ENCODE results near the gene DNAAF5. TPM values are rescaled to one million over a fixed set of nuclear protein-coding genes. Genes with fewer than 3 reads are reported as not detected.
A peak's percentile ranks its signal among the peaks of the same experiment; 100 is the strongest.

Gene DNAAF5
- total and polyA plus RNA-seq, 9 of the 15 experiments (the other 6 are each of a cell fraction or from before 2014, with no cell fraction given) = 3.1 to 69.7 (median 19.1) TPM

DNA sequence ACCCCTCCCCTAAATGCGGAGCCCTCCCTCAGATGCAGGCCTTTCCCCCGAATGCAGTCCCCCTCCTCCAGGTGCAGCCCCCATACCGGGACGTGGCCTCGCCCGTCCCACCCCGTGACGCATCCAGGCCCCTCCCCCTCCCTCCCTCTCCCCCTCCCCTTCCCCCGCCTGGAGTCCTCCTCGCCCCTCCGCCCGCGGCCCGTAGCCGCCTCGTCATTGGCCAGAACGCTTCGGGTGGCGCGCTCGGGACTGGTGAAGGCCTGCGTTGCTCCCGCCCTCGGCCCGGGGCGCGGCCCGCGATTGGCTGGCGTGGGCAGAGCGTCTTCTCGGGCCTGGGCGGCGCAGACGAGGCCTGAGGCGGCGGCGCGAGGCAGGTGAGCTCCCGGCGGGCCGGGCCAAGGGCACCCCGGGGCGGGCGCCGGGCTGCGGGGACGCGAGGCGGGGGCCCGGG lies 89.8 kb downstream of the DNAAF5 start (continued):
- TF ChIP-seq, protein P1, sequence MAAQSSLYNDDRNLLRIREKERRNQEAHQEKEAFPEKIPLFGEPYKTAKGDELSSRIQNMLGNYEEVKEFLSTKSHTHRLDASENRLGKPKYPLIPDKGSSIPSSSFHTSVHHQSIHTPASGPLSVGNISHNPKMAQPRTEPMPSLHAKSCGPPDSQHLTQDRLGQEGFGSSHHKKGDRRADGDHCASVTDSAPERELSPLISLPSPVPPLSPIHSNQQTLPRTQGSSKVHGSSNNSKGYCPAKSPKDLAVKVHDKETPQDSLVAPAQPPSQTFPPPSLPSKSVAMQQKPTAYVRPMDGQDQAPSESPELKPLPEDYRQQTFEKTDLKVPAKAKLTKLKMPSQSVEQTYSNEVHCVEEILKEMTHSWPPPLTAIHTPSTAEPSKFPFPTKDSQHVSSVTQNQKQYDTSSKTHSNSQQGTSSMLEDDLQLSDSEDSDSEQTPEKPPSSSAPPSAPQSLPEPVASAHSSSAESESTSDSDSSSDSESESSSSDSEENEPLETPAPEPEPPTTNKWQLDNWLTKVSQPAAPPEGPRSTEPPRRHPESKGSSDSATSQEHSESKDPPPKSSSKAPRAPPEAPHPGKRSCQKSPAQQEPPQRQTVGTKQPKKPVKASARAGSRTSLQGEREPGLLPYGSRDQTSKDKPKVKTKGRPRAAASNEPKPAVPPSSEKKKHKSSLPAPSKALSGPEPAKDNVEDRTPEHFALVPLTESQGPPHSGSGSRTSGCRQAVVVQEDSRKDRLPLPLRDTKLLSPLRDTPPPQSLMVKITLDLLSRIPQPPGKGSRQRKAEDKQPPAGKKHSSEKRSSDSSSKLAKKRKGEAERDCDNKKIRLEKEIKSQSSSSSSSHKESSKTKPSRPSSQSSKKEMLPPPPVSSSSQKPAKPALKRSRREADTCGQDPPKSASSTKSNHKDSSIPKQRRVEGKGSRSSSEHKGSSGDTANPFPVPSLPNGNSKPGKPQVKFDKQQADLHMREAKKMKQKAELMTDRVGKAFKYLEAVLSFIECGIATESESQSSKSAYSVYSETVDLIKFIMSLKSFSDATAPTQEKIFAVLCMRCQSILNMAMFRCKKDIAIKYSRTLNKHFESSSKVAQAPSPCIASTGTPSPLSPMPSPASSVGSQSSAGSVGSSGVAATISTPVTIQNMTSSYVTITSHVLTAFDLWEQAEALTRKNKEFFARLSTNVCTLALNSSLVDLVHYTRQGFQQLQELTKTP (IDR thresholded peaks at IDR 0.05; ENCODE audit: low read depth in 1 of 2, partially characterized antibody in 2 of 2) = no peak
- TF ChIP-seq PURB (CRISPR knock-in tag; IDR thresholded peaks at IDR 0.05; ENCODE audit: low read depth) (no peak), MYC (IDR thresholded peaks at IDR 0.05; ENCODE audit: low read depth, low read length) (peak; percentile 27), MYC (CRISPR knock-in tag; IDR thresholded peaks at IDR 0.05; ENCODE audit: borderline replicate concordance, low read depth) (no peak), SMARCB1 (IDR thresholded peaks at IDR 0.05; ENCODE audit: insufficient read length, low read depth) (no peak), JUN (IDR thresholded peaks at IDR 0.05; ENCODE audit: borderline replicate concordance, low read depth, low read length) (0 out of 2 replicates have a peak, but pooled peaks have one; percentile 14), JUN (CRISPR knock-in tag; IDR thresholded peaks at IDR 0.05; ENCODE audit: borderline replicate concordance) (no peak), ZNF57 (CRISPR knock-in tag; IDR thresholded peaks at IDR 0.05) (no peak), NFIX (CRISPR knock-in tag; IDR thresholded peaks at IDR 0.05; ENCODE audit: low read depth) (no peak), POU5F1 (IDR thresholded peaks at IDR 0.05; ENCODE audit: borderline replicate concordance, low read depth, low read length, partially characterized antibody) (no peak), DMBX1 (CRISPR knock-in tag; IDR thresholded peaks at IDR 0.05; ENCODE audit: borderline replicate concordance) (no peak), STAT5A (IDR thresholded peaks at IDR 0.05; ENCODE audit: borderline replicate concordance, low read length) (no peak), RB1 (IDR thresholded peaks at IDR 0.05; ENCODE audit: low read depth) (peak; percentile 33; the same call in 1 of the 2 replicates)
- TF ChIP-seq, protein P2, sequence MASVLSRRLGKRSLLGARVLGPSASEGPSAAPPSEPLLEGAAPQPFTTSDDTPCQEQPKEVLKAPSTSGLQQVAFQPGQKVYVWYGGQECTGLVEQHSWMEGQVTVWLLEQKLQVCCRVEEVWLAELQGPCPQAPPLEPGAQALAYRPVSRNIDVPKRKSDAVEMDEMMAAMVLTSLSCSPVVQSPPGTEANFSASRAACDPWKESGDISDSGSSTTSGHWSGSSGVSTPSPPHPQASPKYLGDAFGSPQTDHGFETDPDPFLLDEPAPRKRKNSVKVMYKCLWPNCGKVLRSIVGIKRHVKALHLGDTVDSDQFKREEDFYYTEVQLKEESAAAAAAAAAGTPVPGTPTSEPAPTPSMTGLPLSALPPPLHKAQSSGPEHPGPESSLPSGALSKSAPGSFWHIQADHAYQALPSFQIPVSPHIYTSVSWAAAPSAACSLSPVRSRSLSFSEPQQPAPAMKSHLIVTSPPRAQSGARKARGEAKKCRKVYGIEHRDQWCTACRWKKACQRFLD (CRISPR knock-in tag; IDR thresholded peaks at IDR 0.05) = no peak
- TF ChIP-seq, protein P3, sequence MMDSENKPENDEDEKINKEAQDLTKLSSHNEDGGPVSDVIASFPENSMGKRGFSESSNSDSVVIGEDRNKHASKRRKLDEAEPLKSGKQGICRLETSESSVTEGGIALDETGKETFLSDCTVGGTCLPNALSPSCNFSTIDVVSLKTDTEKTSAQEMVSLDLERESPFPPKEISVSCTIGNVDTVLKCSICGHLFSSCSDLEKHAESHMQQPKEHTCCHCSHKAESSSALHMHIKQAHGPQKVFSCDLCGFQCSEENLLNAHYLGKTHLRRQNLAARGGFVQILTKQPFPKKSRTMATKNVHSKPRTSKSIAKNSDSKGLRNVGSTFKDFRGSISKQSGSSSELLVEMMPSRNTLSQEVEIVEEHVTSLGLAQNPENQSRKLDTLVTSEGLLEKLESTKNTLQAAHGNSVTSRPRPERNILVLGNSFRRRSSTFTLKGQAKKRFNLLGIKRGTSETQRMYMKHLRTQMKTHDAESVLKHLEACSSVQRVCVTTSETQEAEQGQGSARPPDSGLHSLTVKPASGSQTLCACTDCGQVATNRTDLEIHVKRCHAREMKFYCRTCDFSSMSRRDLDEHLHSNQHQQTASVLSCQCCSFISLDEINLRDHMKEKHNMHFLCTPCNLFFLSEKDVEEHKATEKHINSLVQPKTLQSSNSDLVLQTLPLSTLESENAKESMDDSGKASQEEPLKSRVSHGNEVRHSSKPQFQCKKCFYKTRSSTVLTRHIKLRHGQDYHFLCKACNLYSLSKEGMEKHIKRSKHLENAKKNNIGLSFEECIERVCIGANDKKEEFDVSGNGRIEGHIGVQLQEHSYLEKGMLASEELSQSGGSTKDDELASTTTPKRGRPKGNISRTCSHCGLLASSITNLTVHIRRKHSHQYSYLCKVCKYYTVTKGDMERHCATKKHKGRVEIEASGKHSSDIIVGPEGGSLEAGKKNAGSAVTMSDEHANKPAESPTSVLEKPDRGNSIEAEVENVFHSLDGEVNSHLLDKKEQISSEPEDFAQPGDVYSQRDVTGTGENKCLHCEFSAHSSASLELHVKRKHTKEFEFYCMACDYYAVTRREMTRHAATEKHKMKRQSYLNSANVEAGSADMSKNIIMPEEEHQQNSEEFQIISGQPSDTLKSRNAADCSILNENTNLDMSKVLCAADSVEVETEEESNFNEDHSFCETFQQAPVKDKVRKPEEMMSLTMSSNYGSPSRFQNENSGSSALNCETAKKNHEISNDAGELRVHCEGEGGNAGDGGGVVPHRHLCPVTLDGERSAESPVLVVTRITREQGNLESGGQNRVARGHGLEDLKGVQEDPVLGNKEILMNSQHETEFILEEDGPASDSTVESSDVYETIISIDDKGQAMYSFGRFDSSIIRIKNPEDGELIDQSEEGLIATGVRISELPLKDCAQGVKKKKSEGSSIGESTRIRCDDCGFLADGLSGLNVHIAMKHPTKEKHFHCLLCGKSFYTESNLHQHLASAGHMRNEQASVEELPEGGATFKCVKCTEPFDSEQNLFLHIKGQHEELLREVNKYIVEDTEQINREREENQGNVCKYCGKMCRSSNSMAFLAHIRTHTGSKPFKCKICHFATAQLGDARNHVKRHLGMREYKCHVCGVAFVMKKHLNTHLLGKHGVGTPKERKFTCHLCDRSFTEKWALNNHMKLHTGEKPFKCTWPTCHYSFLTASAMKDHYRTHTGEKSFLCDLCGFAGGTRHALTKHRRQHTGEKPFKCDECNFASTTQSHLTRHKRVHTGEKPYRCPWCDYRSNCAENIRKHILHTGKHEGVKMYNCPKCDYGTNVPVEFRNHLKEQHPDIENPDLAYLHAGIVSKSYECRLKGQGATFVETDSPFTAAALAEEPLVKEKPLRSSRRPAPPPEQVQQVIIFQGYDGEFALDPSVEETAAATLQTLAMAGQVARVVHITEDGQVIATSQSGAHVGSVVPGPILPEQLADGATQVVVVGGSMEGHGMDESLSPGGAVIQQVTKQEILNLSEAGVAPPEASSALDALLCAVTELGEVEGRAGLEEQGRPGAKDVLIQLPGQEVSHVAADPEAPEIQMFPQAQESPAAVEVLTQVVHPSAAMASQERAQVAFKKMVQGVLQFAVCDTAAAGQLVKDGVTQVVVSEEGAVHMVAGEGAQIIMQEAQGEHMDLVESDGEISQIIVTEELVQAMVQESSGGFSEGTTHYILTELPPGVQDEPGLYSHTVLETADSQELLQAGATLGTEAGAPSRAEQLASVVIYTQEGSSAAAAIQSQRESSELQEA (IDR thresholded peaks at IDR 0.05; ENCODE audit: low read depth) = no peak

Measured in K562 (cell line).